Skin epidermis (tissue), 12 donors: ENCODE results near the gene JAG2.

Source experiments
- H3K27ac ChIP-seq, 21 experiments: fragments of 200-600 bp; sonication (generic) in 11 of 21; one replicate each; pipeline ENCODE4 v1.5.0; 2020; ENCODE audit warnings: mild to moderate bottlenecking in 3 of 21, inconsistent platforms in 2 of 21, moderate library complexity in 2 of 21
- H3K4me3 ChIP-seq, 7 experiments: fragments of 200-600 bp; sonication (generic) in 2 of 7; one replicate each; pipeline ENCODE4 v1.5.0; 2020; ENCODE audit warnings: inconsistent platforms in 2 of 7, mild to moderate bottlenecking in 2 of 7, moderate library complexity in 1 of 7

Gene JAG2

DNA sequence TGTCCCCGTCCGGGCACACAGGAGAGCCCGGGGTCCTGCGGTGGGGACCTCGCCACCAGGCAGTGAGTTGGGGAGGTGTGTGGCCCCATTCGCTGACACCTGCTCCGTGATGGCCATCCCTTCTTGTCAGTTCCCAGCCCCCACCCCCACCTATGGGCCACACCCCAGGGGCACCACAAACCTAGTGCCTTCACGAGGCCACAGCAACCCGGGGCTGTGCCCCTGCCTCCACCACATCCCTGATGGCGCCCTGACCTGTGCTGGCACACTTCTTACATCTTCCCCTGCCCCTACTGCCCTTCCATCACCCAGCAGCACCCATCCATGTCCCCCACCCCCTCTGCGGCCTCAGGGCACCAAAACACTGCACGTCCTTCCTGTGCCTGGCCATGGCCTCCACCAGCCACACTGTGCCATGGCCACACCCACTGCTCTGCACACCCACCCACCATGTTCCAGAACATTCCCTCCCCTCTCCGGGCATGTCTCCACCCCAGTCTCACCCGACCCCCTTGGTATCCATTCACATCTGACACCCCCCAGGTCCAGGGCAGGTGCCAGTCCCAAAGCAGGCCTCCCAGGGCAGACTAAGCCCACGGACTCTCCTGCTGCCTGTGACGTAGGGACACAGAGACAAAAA, 24.4 kb downstream of the JAG2 start:
- Histone ChIP-seq H3K27ac (no peak overlapping the region), H3K4me3 (no peak overlapping the region)

- no peak overlapping the region for H3K4me3 ChIP-seq
These were observed 25.0 kb downstream of the JAG2 start for GRCh38 chr14:105143451-105144025.

GRCh38 chr14:105142651-105143450, 25.7 kb downstream of the JAG2 start:
- Histone ChIP-seq H3K27ac (no peak overlapping the region), H3K4me3 (no peak overlapping the region)

More at GRCh38 chr14:105143451-105144025, 25.0 kb downstream of the JAG2 start:
- no peak overlapping the region for H3K27ac ChIP-seq

- Histone ChIP-seq H3K27ac (no peak overlapping the region), H3K4me3 (no peak overlapping the region)
These were observed 26.9 kb downstream of the JAG2 start for GRCh38 chr14:105141486-105142281.

GRCh38 chr14:105141026-105141425, 27.6 kb downstream of the JAG2 start:
- Histone ChIP-seq H3K4me3 (no peak overlapping the region), H3K27ac (no peak overlapping the region)

DNA sequence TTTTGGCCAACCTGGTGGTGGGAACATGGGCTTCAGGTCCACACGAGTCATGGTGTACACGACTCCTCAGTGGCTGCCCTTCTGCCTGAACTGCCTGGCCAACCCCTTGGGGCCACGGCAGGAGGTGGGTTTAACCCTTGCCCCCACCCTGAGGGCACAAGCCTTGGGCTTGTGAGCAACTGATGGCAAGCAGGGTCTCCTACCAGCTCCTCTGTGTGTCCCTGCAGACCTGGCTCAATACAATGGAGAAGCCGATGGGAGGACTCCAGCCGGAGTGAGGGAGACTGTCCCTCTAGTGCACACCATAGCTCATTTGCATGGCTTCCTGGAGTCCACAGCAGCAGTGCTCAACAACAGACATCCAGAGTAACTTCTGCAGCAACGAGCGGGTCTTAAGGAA, 28.0 kb downstream of the JAG2 start:
- H3K27ac ChIP-seq = no peak overlapping the region
- no peak overlapping the region for H3K4me3 ChIP-seq

DNA sequence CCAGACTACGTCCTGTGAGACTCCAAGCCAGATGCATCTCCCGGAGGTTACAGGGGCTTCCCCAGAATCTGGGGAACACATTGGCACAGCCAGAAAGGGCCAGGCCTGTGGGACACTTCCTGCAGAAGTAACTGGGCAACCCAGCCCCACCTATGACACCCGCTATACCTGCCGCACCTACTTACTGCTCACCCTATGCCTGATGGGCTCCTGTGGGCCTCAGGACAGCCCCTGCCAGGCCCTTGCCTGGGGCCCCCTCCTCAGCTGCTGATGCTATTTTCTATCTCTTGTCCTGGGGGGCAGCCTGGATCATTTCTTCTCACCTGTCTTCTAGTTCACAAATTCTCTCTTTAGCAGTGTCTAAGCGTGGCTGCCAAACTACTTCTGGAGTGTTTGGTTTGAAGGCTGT, 28.7 kb downstream of the JAG2 start:
- Histone ChIP-seq H3K27ac (no peak overlapping the region), H3K4me3 (no peak overlapping the region)

DNA sequence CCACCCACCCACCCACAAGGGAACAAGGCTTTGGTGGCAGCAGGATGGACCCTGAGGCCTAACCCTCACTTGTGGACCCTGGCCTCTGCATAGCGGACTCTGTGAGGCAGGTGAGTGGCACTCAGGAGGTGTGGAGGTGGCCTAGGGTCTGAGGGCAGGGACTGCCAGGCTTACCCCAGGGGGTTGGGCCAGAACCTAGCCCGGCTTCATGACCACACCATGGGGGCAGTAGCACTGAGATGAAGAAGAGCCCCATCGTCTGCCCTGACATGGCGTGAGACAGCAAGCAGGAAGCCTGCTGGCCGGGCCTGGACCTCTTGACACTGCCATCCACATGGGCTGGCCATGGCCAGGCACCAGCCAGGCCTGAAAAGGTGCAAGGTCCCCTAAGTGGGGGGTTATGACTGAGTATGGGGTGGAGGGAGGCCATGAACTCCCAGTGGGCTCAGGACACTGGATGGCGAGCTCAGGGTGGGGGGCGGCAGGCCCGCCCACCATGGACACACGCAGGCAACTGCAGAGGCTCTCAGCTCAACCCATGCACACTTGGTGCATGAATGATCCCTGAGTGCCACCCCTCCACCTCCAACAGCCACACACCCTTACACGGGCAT, 29.3 kb downstream of the JAG2 start:
- H3K27ac ChIP-seq = no peak overlapping the region
- no peak overlapping the region for H3K4me3 ChIP-seq

DNA sequence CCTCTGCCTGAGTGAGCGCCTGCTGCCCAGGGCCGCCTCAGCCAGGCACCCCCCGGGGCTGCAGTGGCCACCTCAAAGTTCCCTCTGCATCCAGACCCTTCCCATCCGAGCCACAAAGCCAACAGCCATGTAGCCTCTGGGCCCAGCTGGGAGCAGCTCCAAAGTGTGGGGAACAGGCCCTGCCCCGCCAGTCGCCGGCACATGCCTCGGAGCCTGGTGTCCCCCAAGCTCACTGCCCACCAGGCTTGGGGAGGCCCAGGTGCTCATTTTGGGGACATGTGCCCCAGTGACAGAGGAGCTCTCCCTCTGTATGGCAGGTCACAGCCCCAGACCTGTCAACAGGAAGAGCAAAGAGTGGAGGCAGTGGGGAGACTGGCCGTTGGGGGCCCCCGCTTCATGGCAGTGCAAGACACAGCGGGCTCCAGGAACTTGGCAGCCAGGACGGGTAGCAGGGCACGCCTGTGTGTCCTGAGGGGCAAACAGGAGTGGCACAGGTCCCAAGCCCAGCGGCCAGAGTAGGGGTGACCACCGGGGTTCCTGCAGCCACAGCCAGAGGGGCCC, 29.9 kb downstream of the JAG2 start:
- no peak overlapping the region for H3K4me3 ChIP-seq
- H3K27ac ChIP-seq = no peak overlapping the region

DNA sequence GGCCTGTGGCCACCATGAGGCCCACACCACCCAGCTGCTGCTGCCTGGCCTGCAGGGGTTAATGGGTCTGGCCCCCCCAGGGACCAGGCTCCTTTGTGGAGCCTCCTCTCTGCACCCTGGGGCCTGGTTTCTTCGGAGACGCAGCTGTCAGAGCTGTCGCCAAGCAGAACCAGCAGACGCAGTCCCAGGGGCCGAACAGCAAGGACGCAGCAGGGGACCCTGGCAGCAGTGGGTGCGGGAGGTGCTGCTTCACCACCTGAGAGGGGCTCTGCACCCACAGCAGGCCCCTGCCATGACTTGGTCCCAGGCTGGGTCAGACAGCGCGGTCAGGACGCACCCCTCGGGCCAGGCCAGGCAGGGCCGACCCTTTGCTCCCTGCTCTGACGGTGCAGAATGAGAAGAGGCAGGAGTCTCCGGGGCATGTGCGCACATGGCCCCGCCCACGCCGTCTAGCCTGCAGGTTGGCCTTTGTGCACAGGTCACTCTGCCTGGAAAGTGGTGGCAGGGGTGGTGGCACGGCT, 30.5 kb downstream of the JAG2 start:
- Histone ChIP-seq H3K4me3 (no peak overlapping the region), H3K27ac (no peak overlapping the region)

DNA sequence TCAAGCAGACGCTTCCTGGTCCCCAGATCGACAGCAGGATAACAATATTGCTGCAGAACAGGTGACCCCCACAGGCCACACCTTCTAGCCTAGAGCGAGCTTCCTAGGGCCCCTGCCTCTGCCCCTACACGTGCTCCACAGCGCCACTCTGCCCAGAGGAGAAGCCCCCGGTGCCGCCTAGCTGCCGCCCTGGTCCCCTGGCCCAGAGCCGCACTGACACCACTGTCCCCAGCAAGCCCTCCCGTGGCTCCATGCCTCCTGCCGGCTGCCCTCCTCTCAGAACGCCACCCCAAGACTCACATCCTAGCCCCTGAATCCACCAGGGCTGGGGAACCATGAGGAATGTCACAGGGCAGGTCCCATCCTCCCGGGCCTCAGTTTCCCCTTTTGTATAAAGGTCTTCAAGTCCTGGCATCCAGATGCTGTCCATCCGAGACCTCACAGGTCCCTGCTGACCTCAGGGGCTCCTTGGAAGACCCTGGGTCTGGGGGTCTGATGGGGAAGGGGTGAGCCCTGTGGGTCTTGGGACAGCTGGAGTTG, 31.0 kb downstream of the JAG2 start:
- H3K4me3 ChIP-seq = no peak overlapping the region

GRCh38 chr14:105136401-105137322, 31.9 kb downstream of the JAG2 start:
- no peak overlapping the region for H3K27ac ChIP-seq
- no peak overlapping the region for H3K4me3 ChIP-seq

More for the DNA sequence above, 31.0 kb downstream of the JAG2 start:
- H3K27ac ChIP-seq = no peak overlapping the region

DNA sequence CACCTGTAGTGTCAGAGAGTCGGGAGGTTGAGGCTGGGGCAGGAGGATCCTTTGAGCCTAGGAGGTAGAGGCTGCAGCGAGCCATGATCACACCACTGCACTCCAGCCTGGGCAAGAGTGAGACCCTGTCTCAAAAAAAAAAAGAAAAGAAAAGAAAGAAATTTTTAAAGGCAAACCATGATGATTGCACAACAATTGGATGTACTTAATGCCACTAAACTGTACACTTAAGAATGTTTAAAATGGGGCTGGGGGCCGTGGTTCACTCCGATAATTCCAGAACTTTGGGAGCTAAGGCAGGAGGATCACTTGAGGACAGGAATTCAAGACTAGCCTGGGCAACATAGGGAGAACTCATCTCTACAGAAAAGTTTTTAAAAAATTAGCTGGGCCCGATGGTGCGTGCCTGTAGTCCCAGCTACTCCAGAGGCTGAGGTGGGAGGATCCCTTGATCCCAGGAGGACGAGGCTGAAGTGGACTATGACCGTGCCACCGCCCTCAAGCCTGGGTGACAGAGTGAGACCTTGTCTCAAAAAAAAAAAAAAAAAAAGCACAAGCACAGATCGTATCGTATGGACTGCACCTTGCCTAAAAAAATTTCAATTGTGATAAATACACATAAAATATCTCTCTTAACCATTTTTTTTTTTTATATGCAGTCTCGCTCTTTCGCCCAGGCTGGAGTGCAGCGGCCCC, 32.7 kb downstream of the JAG2 start:
- H3K27ac ChIP-seq = no peak overlapping the region
- no peak overlapping the region for H3K4me3 ChIP-seq

DNA sequence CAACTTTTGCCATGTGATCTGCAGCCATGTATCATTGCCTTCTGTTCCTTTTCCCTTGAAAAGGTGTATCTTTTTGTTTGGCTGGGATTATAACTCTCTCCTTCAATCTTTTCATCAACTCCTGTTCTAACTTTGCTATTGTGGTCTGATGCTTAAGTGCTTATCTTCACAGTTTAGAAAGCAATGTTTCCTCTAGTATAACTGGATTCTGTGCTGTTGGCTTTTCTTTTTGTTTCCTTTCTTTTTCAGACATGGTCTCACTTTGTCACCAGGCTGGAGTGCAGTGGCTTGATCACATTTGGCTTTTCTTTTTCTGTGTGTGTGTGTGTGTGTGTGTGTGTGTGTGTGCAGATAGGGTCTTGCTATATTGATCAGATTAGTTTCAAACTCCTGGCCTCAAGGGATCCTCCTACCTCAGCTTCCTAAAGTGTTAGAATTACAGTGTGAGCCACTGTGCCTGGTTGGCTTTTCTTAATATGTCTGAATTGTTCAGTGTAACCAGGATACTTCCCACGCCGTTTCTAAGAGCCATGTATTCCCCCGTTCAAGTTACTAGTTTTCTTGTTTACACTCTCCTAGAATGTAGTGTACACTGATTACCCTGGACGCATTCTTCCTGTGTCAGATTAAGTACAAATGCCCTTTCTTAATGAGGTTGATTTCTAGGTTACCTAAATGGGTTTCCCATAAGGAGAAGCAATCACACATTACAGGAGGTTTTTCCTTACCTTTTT, 35.5 kb downstream of the JAG2 start:
- Histone ChIP-seq H3K4me3 (no peak overlapping the region), H3K27ac (no peak overlapping the region)

DNA sequence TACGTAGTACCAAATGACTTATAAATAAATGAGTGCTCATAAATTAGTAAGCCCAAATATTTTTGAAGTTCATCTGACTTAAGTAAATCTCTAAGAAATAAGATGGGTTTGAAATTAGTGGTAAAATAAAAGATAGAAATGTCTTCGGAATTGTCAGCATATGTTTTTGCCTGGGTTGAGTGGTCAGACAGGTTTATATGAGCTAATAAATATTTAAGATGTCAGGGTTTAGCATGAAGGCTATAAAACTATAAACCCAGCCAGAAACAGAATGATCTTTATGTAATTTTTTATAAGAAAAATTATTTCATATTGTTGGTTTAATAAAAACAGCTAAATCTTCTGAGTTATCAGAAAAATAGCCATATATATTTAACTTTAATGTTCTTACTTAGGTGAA, 37.3 kb downstream of the JAG2 start:
- no peak overlapping the region for H3K4me3 ChIP-seq
- no peak overlapping the region for H3K27ac ChIP-seq

DNA sequence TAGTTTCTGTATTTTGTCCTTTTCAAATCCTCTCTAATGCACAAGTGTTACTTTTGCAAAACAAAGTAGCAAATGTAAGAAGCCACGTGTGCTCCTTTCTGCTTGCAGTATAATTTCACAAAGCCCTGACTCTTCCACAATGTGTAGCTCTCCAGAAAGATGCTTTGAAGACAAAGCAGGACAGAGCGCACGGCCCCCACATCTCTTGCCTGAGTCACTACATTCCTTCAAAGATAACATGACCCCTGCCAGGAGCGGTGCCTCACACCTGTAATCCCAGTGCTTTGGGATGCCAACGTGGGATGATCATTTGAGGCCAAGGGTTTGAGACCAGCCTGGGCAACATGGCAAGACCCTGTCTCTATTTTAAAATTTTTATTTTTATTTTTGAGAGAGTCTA, 40.5 kb downstream of the JAG2 start:
- no peak overlapping the region for H3K4me3 ChIP-seq
- no peak overlapping the region for H3K27ac ChIP-seq

DNA sequence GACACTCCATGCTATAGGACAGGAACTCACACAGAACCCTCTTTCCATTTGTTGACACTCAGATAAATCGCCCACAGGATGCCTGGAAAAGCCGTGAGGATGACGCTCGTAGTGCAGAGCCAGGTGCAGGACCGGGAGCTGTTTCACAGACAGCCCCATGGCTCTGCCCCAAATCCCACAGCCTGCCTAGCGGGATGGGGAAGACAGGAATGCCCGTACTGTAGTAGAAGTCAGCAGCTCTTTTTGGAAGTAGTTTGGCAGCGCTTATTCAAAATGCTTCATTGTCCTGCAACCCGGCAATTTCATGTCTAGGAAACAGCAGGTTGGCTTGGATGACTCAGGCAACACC, 41.6 kb downstream of the JAG2 start:
- H3K27ac ChIP-seq = no peak overlapping the region
- no peak overlapping the region for H3K4me3 ChIP-seq
